Lung (tissue), 12 donors: Measurements from ENCODE around the gene AHCYL2. TPM values are rescaled to one million over a fixed set of nuclear protein-coding genes. Genes with fewer than 3 reads are reported as not detected.

Experiments used
- ATAC-seq: fragments of 200-7000 bp; cut with Tn5 transposase; one replicate; pipeline ENCODE4 v1.9.1; 2020; ENCODE audit warnings: moderate number of reproducible peaks; ENCODE audit not compliant: insufficient read depth, low FRiP score
- DNase-seq, 3 donors: peaks; one replicate each; pipeline ENCODE4 v3.0.0-alpha.2; 2013 to 2017
- H3K27ac ChIP-seq, 2 donors: one replicate each; pipeline ENCODE4 v1.5.1; 2013; ENCODE audit warnings: mild to moderate bottlenecking in 2 of 2, moderate library complexity in 2 of 2, control low read depth in 1 of 2, inconsistent platforms in 1 of 2, low read depth in 1 of 2, low read length in 1 of 2
- H3K27me3 ChIP-seq, 3 donors: one replicate each; pipeline ENCODE4 v1.5.1; 2013; ENCODE audit warnings: low read length in 2 of 3; ENCODE audit not compliant: control insufficient read depth in 3 of 3, insufficient read depth in 3 of 3
- H3K36me3 ChIP-seq, 4 donors: one replicate each; pipeline ENCODE4 v1.5.1; 2013; ENCODE audit warnings: low read length in 4 of 4, mild to moderate bottlenecking in 1 of 4, moderate library complexity in 1 of 4; ENCODE audit not compliant: control insufficient read depth in 4 of 4, insufficient read depth in 4 of 4
- H3K4me1 ChIP-seq, 5 donors: one replicate each; pipeline ENCODE4 v1.5.1; 2013; ENCODE audit warnings: low read length in 5 of 5, mild to moderate bottlenecking in 2 of 5, moderate library complexity in 1 of 5; ENCODE audit not compliant: control insufficient read depth in 5 of 5, insufficient read depth in 5 of 5
- H3K4me3 ChIP-seq: one replicate; pipeline ENCODE4 v1.5.1; 2013; ENCODE audit warnings: mild to moderate bottlenecking, control low read depth, moderate library complexity
- H3K9ac ChIP-seq, 2 donors: one replicate each; pipeline ENCODE4 v1.5.1; 2013; ENCODE audit warnings: low read length in 2 of 2, control low read depth in 1 of 2; ENCODE audit not compliant: insufficient read depth in 1 of 2
- H3K9me3 ChIP-seq, 4 donors: one replicate each; pipeline ENCODE4 v1.5.1; 2013; ENCODE audit warnings: low read length in 3 of 4, mild to moderate bottlenecking in 1 of 4, moderate library complexity in 1 of 4; ENCODE audit not compliant: control insufficient read depth in 4 of 4, insufficient read depth in 3 of 4
- CTCF ChIP-seq: IDR thresholded peaks from 2 replicates; pipeline ENCODE4 v1.5.1; 2012; ENCODE audit warnings: mild to moderate bottlenecking; ENCODE audit errors: control extremely low read depth, extremely low read depth
- WGBS, 2 donors: extraction: QIAGEN DNeasy Blood & Tissue Kit; methylation state at CpG; one replicate each; pipeline ENCODE4 v1.1.7; 2013; 5-methylcytosine and 5-hydroxymethylcytosine counted together
- polyA plus RNA-seq, 2 donors: library from polyadenylated mRNA; stranded (reverse); fragments of 200-250 nt; gene quantifications; one replicate each; pipeline ENCODE4 v1.2.1, GENCODE V29; 2013
- total RNA-seq, 2 donors: library from RNA; depleted of rRNA in 1 of 2; stranded (reverse); fragments of >200 nt in 1 of 2; gene quantifications; one replicate each; pipeline ENCODE4 v1.2.1, GENCODE V29; 2014 to 2021
- donor health status: control.
- donor health status: control.
- donor health status: Bipolar disorder and iron deficiency.
- donor health status: healthy.
- donor health status: DM: yes; HTN: yes; CAD: no.

AHCYL2 gene
- total and polyA plus RNA-seq, 4 donors = 16.3 to 172 (median 93.8) TPM

- no peak for ATAC-seq
Measured at GRCh38 chr7:129341816-129342806, 117.3 kb downstream of the AHCYL2 start.

GRCh38 chr7:129343099-129343700, 118.4 kb downstream of the AHCYL2 start:
- 39 to 42% methylated on average over 3 of the region's 3 CpGs for WGBS, 2 donors
- H3K27ac ChIP-seq = no peak overlapping the region
- H3K4me3 ChIP-seq = no peak overlapping the region
- ATAC-seq (no peak), DNase-seq (peak in 2 of 3 donors; percentile 54 to 71)
- no peaks in the 10 kb centered on the region for H3K36me3 ChIP-seq
- peak; percentile 57 for TF ChIP-seq CTCF
- no peaks in the 10 kb centered on the region for H3K9me3 ChIP-seq
- no peak overlapping the region for H3K9ac ChIP-seq
- no peaks in the 10 kb centered on the region for H3K4me1 ChIP-seq
- H3K27me3 ChIP-seq = no peaks in the 10 kb centered on the region

More at GRCh38 chr7:129341816-129342806, 117.3 kb downstream of the AHCYL2 start:
- 64 to 73% methylated on average over 3 of the region's 3 CpGs for WGBS, 2 donors
- no peak overlapping the region for H3K4me3 ChIP-seq
- no peaks in the 10 kb centered on the region for H3K27me3 ChIP-seq
- TF ChIP-seq CTCF = no peak
- H3K4me1 ChIP-seq = no peaks in the 10 kb centered on the region
- H3K9me3 ChIP-seq = no peaks in the 10 kb centered on the region
- no peak overlapping the region for H3K27ac ChIP-seq
- DNase-seq = no peak
- no peaks in the 10 kb centered on the region for H3K36me3 ChIP-seq
- H3K9ac ChIP-seq = no peak overlapping the region

- ATAC-seq = no peak
Measured at GRCh38 chr7:129347330-129347729, 122.5 kb downstream of the AHCYL2 start.

More at GRCh38 chr7:129347330-129347729, 122.5 kb downstream of the AHCYL2 start:
- Histone ChIP-seq H3K9ac (no peak overlapping the region), H3K27me3 (no peaks in the 10 kb centered on the region), H3K4me1 (no peaks in the 10 kb centered on the region), H3K4me3 (no peak overlapping the region), H3K9me3 (no peaks in the 10 kb centered on the region), H3K27ac (no peak overlapping the region), H3K36me3 (no peaks in the 10 kb centered on the region)
- 85 to 92% methylated on average over 2 of the region's 2 CpGs for WGBS, 2 donors
- DNase-seq = no peak
- TF ChIP-seq CTCF = no peak
